A673 (cell line): ENCODE data around the gene SPTAN1.
"Not testable (repeated sequence)": the region's sequence is repeated elsewhere in the genome, so short reads cannot be mapped to it uniquely, and the experiment has no call there.

Experiments
- EZH2 ChIP-seq: fragments of 200-600 bp; sonication (generic); IDR thresholded peaks from 2 replicates; pipeline ENCODE4 v1.6.1; 2017; ENCODE audit warnings: borderline replicate concordance, low read depth, mild to moderate bottlenecking, mixed read lengths, antibody characterized with exemption, low read length; ENCODE audit not compliant: poor library complexity, severe bottlenecking
- TF ChIP-seq, protein P1 (sequence below): fragments of 300-800, 200-600 bp; sonication (generic); conservative IDR thresholded peaks from 2 replicates; pipeline ENCODE4 v1.5.1; 2017; ENCODE audit warnings: low read depth, mild to moderate bottlenecking, antibody characterized with exemption, low read length, moderate library complexity, mixed read lengths

DNA sequence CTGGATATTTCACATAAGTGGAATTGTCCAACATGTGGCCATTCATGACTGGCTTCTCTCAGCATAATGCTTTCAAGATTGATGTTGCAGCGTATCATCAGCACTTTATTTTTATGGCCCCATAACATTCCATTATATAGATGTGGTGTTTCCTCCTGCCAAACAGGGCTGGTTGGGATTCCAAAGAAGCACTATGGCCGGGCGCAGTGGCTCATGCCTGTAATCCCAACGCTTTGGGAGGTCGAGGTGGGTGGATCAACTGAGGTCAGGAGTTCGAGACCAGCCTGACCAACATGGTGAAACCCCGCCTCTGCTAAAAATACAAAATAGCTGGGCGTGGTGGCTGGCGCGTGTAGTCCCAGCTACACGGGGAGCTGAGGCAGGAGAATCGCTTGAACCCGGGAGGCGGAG is 49.0 kb upstream of the SPTAN1 start:
- TF ChIP-seq, protein P1, sequence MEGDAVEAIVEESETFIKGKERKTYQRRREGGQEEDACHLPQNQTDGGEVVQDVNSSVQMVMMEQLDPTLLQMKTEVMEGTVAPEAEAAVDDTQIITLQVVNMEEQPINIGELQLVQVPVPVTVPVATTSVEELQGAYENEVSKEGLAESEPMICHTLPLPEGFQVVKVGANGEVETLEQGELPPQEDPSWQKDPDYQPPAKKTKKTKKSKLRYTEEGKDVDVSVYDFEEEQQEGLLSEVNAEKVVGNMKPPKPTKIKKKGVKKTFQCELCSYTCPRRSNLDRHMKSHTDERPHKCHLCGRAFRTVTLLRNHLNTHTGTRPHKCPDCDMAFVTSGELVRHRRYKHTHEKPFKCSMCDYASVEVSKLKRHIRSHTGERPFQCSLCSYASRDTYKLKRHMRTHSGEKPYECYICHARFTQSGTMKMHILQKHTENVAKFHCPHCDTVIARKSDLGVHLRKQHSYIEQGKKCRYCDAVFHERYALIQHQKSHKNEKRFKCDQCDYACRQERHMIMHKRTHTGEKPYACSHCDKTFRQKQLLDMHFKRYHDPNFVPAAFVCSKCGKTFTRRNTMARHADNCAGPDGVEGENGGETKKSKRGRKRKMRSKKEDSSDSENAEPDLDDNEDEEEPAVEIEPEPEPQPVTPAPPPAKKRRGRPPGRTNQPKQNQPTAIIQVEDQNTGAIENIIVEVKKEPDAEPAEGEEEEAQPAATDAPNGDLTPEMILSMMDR = not testable (repeated sequence)
- not testable (repeated sequence) for TF ChIP-seq EZH2
